Fibroblast of lung (primary cell): Measurements from ENCODE around the gene LRP1. TPM values are rescaled to one million over a fixed set of nuclear protein-coding genes. Genes with fewer than 3 reads are reported as not detected.
A peak's percentile ranks its signal among the peaks of the same experiment; 100 is the strongest.

Source experiments
- DNase-seq, 2 donors: peaks; one replicate each; pipeline versions ENCODE4 v3.0.0 to v3.0.0-alpha.2; 2010; ENCODE audit warnings: low read depth in 2 of 2
- H2AFZ ChIP-seq: 2 replicates; pipeline ENCODE4 v1.5.1; 2012; ENCODE audit warnings: low read length, control low read depth, inconsistent platforms
- H3K27ac ChIP-seq: 2 replicates; pipeline ENCODE4 v1.5.1; 2011; ENCODE audit warnings: low read length, control low read depth; ENCODE audit not compliant: insufficient read depth
- H3K27me3 ChIP-seq: 2 replicates; pipeline ENCODE4 v1.5.1; 2011; ENCODE audit warnings: mild to moderate bottlenecking, low read length; ENCODE audit not compliant: control insufficient read depth, insufficient read depth
- H3K36me3 ChIP-seq: 2 replicates; pipeline ENCODE4 v1.5.1; 2011; ENCODE audit warnings: low read length; ENCODE audit not compliant: control insufficient read depth, insufficient read depth
- H3K4me1 ChIP-seq: 2 replicates; pipeline ENCODE4 v1.5.1; 2011; ENCODE audit warnings: low read length; ENCODE audit not compliant: control insufficient read depth, insufficient read depth; ENCODE audit errors: extremely low read depth
- H3K4me2 ChIP-seq: 2 replicates; pipeline ENCODE4 v1.5.1; 2011; ENCODE audit warnings: low read length, control low read depth; ENCODE audit not compliant: insufficient read depth; ENCODE audit errors: extremely low read depth
- H3K4me3 ChIP-seq, 4 experiments: fragments of 200-600 bp in 1 of 4; sonication (generic) in 1 of 4; replicated peaks in 1 of 4; 2 replicates each; pipeline ENCODE4 v1.5.1; 2011 to 2016; ENCODE audit warnings: low read length in 4 of 4, low read depth in 3 of 4, mild to moderate bottlenecking in 3 of 4, control low read depth in 2 of 4, inconsistent platforms in 1 of 4, mixed read lengths in 1 of 4; ENCODE audit not compliant: insufficient read depth in 1 of 4; ENCODE audit errors: control extremely low read depth in 1 of 4
- H3K79me2 ChIP-seq: 2 replicates; pipeline ENCODE4 v1.5.1; 2012; ENCODE audit warnings: mild to moderate bottlenecking, low read length, inconsistent platforms; ENCODE audit not compliant: control insufficient read depth, insufficient read depth
- H3K9ac ChIP-seq: 2 replicates; pipeline ENCODE4 v1.5.1; 2011; ENCODE audit warnings: mild to moderate bottlenecking, low read length, control low read depth; ENCODE audit not compliant: insufficient read depth
- H3K9me3 ChIP-seq: 2 replicates; pipeline ENCODE4 v1.5.1; 2012; ENCODE audit warnings: low read depth, low read length; ENCODE audit not compliant: control insufficient read depth, insufficient read depth
- H4K20me1 ChIP-seq: 2 replicates; pipeline ENCODE4 v1.5.1; 2011; ENCODE audit warnings: low read length; ENCODE audit not compliant: control insufficient read depth, insufficient read depth; ENCODE audit errors: extremely low read depth
- CTCF ChIP-seq, 2 donors: IDR thresholded peaks in 1 of 2; conservative IDR thresholded peaks in 1 of 2; 1 replicate in 1 of 2; 2 replicates in 1 of 2; pipeline ENCODE4 v1.5.1; 2011 to 2012; ENCODE audit warnings: low read length in 2 of 2, control low read depth in 1 of 2, inconsistent platforms in 1 of 2, low read depth in 1 of 2, mild to moderate bottlenecking in 1 of 2
- EZH2 ChIP-seq: IDR thresholded peaks from 2 replicates; pipeline ENCODE4 v1.5.1; 2012; ENCODE audit warnings: low read length, control low read depth, mild to moderate bottlenecking; ENCODE audit errors: missing control alignments
- polyA plus RNA-seq, 2 donors: library from polyadenylated mRNA; depleted of rRNA in 1 of 2; stranded (reverse) in 1 of 2; unstranded in 1 of 2; fragments of >200 nt; gene quantifications; 2 replicates each; pipeline ENCODE4 v1.2.1, GENCODE V29; 2011 to 2012; ENCODE audit warnings: missing spikeins in 1 of 2
- total RNA-seq: library from RNA; depleted of rRNA; stranded (reverse); fragments of >200 nt; gene quantifications from 2 replicates; pipeline ENCODE4 v1.2.1, GENCODE V29; 2014

Gene LRP1
- total and polyA plus RNA-seq, 2 donors (not counting 1 experiment from before 2014, with no cell fraction given), result 92.2 to 464 TPM

- peak; percentile 67 to 89 for DNase-seq
- Histone ChIP-seq H3K27me3 (peaks cover 16% of the 10 kb centered on the region), H3K4me2 (peak overlapping the region; percentile 94), H2AFZ (peak overlapping the region; percentile 60), H3K4me1 (peaks cover 40% of the 10 kb centered on the region), H3K36me3 (peaks cover 6% of the 10 kb centered on the region), H3K79me2 (no peaks in the 10 kb centered on the region), H3K27ac (no peak overlapping the region), H3K9ac (peak overlapping the region; percentile 10), H4K20me1 (no peaks in the 10 kb centered on the region), H3K9me3 (no peaks in the 10 kb centered on the region), H3K4me3 (peak overlapping the region; percentile 33 to 77 (median 64))
- TF ChIP-seq EZH2, result no peak
- peak; percentile 100 for TF ChIP-seq CTCF (conservative IDR thresholded peaks at IDR 0.05 in 1 of 2, IDR thresholded peaks at IDR 0.05 in 1 of 2; ENCODE audit: low read depth in 1 of 2, low read length in 2 of 2)
Measured at GRCh38 chr12:57238854-57239554, 110.7 kb downstream of the LRP1 start.

- Histone ChIP-seq H3K27me3 (peaks cover 16% of the 10 kb centered on the region), H3K27ac (no peak overlapping the region), H3K4me1 (peaks cover 35% of the 10 kb centered on the region), H4K20me1 (no peaks in the 10 kb centered on the region), H3K36me3 (peaks cover 4% of the 10 kb centered on the region), H3K9ac (peak overlapping the region; percentile 60), H3K4me3 (peak overlapping the region; percentile 33 to 77 (median 64)), H3K79me2 (no peaks in the 10 kb centered on the region), H2AFZ (no peak overlapping the region), H3K9me3 (no peaks in the 10 kb centered on the region), H3K4me2 (peak overlapping the region; percentile 94)
- DNase-seq, result peak in 1 of 2 donors; percentile 23
- TF ChIP-seq EZH2 (no peak), CTCF (conservative IDR thresholded peaks at IDR 0.05 in 1 of 2, IDR thresholded peaks at IDR 0.05 in 1 of 2; ENCODE audit: low read depth in 1 of 2, low read length in 2 of 2) (no peak)
Measured at GRCh38 chr12:57239587-57240065, 111.3 kb downstream of the LRP1 start.

GRCh38 chr12:57240066-57240921 lies 112.0 kb downstream of the LRP1 start:
- Histone ChIP-seq H2AFZ (no peak overlapping the region), H3K36me3 (no peaks in the 10 kb centered on the region), H3K79me2 (no peaks in the 10 kb centered on the region), H3K9ac (peak overlapping the region; percentile 60), H4K20me1 (no peaks in the 10 kb centered on the region), H3K4me1 (peaks cover 31% of the 10 kb centered on the region), H3K27me3 (peaks cover 16% of the 10 kb centered on the region), H3K4me3 (peak overlapping the region; percentile 33 to 77 (median 64)), H3K4me2 (peak overlapping the region; percentile 94), H3K9me3 (no peaks in the 10 kb centered on the region), H3K27ac (peak overlapping the region; percentile 1)
- peak; percentile 40 to 60 for DNase-seq
- TF ChIP-seq EZH2 (no peak), CTCF (conservative IDR thresholded peaks at IDR 0.05 in 1 of 2, IDR thresholded peaks at IDR 0.05 in 1 of 2; ENCODE audit: low read depth in 1 of 2, low read length in 2 of 2) (no peak)
